Fibroblast of villous mesenchyme (primary cell): ENCODE data around the gene RFX4. TPM values are rescaled to one million over a fixed set of nuclear protein-coding genes. Genes with fewer than 3 reads are reported as not detected.

Source experiments
- DNase-seq: peaks from one replicate; pipeline ENCODE4 v3.0.0-alpha.2; 2010; ENCODE audit warnings: low read depth
- H3K4me3 ChIP-seq: 2 replicates; pipeline ENCODE4 v1.5.1; 2011; ENCODE audit warnings: low read depth, mild to moderate bottlenecking, low read length
- total RNA-seq: library from RNA; depleted of rRNA; stranded (reverse); fragments of >200 nt; gene quantifications from 2 replicates; pipeline ENCODE4 v1.2.3, GENCODE V29; 2012
- TF ChIP-seq, protein P1 (sequence below): IDR thresholded peaks from 2 replicates; pipeline ENCODE4 v1.5.1; 2012; ENCODE audit warnings: low read depth, mild to moderate bottlenecking, low read length; ENCODE audit not compliant: insufficient read depth

Gene RFX4
- total RNA-seq, 1 donor, result not detected

DNA sequence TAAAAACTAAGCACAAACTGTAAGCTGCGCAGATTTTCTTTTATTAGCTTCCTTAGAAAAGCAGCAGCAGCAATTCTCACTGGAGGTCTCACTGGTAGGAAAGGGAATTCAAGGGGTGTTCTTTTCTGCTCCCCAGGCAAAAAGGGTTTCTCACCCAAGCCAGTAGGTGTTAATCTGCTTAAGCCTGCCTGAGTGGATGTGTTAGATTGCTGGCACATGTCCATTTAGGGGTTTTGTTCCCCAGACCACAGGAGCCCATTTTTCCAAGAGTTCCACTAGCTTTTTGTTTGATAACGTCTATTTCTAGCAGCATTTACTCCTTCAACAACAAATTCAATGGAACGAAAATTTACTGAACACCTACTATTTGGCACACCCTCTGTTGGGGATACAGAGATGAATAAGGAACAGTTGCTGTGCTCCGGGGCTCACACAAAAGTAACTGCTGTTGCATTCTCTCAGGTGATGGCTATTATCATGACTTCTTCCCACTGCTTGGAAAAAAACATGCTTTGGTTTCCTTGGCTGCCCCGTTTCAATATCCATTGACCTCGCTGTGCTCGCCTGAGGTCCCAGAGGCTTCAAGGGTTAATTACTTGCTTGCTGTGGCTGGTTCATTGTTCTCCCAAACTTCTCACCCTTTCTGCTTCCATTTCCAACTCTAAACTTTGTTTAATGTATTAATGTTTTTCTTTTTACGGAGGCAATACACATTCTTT is 160.6 kb downstream of the RFX4 start:
- TF ChIP-seq, protein P1, sequence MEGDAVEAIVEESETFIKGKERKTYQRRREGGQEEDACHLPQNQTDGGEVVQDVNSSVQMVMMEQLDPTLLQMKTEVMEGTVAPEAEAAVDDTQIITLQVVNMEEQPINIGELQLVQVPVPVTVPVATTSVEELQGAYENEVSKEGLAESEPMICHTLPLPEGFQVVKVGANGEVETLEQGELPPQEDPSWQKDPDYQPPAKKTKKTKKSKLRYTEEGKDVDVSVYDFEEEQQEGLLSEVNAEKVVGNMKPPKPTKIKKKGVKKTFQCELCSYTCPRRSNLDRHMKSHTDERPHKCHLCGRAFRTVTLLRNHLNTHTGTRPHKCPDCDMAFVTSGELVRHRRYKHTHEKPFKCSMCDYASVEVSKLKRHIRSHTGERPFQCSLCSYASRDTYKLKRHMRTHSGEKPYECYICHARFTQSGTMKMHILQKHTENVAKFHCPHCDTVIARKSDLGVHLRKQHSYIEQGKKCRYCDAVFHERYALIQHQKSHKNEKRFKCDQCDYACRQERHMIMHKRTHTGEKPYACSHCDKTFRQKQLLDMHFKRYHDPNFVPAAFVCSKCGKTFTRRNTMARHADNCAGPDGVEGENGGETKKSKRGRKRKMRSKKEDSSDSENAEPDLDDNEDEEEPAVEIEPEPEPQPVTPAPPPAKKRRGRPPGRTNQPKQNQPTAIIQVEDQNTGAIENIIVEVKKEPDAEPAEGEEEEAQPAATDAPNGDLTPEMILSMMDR, result no peak
- H3K4me3 ChIP-seq, result no peak overlapping the region
- DNase-seq, result no peak

DNA sequence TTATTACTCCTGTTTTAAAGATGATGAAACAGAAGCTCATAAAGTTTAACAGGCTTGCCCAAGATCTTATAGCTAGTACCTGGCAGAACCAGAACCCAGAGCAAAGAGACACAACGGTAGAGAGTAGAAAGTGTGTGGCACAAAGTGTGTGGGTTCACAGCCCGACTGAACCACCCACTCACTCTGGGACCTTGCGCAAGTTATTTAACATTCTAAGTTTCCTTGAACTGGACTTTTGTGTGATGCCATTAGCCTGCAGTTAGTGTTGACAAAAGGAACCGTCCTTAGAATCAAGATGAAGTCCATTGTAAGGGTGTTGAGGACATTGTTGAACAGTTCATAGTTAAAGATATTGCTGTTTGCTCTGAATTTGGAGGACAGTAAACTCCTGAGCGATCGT is 161.8 kb downstream of the RFX4 start:
- TF ChIP-seq, protein P1, result no peak
- DNase-seq, result no peak

DNA sequence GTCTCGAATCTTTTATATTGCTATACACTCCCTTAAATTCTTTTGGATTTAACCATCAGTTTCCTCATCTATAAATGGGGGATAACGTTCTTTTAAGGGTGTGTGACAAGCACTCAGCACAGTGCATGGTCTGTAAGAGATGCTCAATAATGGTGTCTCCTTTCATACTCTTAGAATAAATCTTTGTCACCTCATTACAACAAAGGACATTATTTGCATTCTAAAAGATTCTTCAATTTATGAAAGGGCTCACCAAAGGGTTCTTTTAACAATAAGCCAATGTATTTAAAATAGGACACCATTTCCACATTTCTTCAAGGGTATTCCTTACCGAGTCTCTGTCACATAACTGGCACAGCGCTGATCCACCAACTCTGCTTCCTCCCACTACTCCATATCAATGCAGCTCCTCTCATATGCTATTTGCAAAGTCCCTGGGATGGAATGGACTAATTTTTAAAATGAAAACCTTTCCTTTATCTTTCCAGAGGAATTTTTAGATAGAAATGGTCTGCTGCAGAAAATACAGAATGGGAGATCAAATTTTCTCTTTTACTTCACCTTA is 162.5 kb downstream of the RFX4 start:
- TF ChIP-seq, protein P1, result no peak
- DNase-seq, result no peak
- no peak overlapping the region for H3K4me3 ChIP-seq

More for the DNA sequence above, 161.8 kb downstream of the RFX4 start:
- H3K4me3 ChIP-seq, result no peak overlapping the region

GRCh38 chr12:106747973-106748436 is 165.2 kb downstream of the RFX4 start:
- DNase-seq, result no peak
- TF ChIP-seq, protein P1, result no peak
- H3K4me3 ChIP-seq, result no peak overlapping the region

GRCh38 chr12:106750524-106750923 is 167.7 kb downstream of the RFX4 start:
- TF ChIP-seq, protein P1, result no peak
- no peak overlapping the region for H3K4me3 ChIP-seq
- DNase-seq, result no peak

GRCh38 chr12:106753526-106753925 is 170.7 kb downstream of the RFX4 start:
- no peak overlapping the region for H3K4me3 ChIP-seq
- DNase-seq, result no peak
- TF ChIP-seq, protein P1, result no peak
